OCI-LY1 (cell line): ENCODE results near the gene MORN3.

ENCODE experiments used
- H2AFZ ChIP-seq: fragments of 200-600 bp; sonication (generic), shearing (Covaris generic); 2 replicates; pipeline ENCODE4 v1.6.0; 2014; ENCODE audit warnings: antibody characterized with exemption, mild to moderate bottlenecking, low read length
- H3F3A ChIP-seq: fragments of 200-600 bp; sonication (generic), shearing (Covaris generic); 2 replicates; pipeline ENCODE4 v1.6.0; 2014; ENCODE audit warnings: mild to moderate bottlenecking, antibody characterized with exemption, low read length, moderate library complexity; ENCODE audit not compliant: insufficient read depth
- H3K27ac ChIP-seq: fragments of 200-600 bp; sonication (generic); 2 replicates; pipeline ENCODE4 v1.5.1; 2014; ENCODE audit warnings: low read length, mixed run types, mild to moderate bottlenecking, low read depth; ENCODE audit not compliant: poor library complexity, severe bottlenecking
- H3K27me3 ChIP-seq: fragments of 200-600 bp; sonication (generic); 2 replicates; pipeline ENCODE4 v1.6.0; 2014; ENCODE audit warnings: antibody characterized with exemption, mild to moderate bottlenecking, low read length, moderate library complexity; ENCODE audit not compliant: insufficient read depth
- H3K36me3 ChIP-seq: fragments of 200-600 bp; sonication (generic); 2 replicates; pipeline ENCODE4 v1.6.1; 2014; ENCODE audit warnings: mild to moderate bottlenecking, antibody characterized with exemption, low read length, moderate library complexity, mixed read lengths; ENCODE audit not compliant: insufficient read depth
- H3K4me1 ChIP-seq: fragments of 200-600 bp; sonication (generic); 2 replicates; pipeline ENCODE4 v1.5.1; 2014; ENCODE audit warnings: mild to moderate bottlenecking, low read length, moderate library complexity; ENCODE audit not compliant: insufficient read depth, severe bottlenecking
- H3K4me2 ChIP-seq: fragments of 200-600 bp; sonication (generic), shearing (Covaris generic); 2 replicates; pipeline ENCODE4 v1.6.1; 2014; ENCODE audit warnings: low read length
- H3K4me3 ChIP-seq: fragments of 200-600 bp; sonication (generic); 2 replicates; pipeline ENCODE4 v1.5.1; 2014; ENCODE audit warnings: low read length, low read depth, mild to moderate bottlenecking, mixed read lengths; ENCODE audit not compliant: poor library complexity, severe bottlenecking
- H3K79me2 ChIP-seq: fragments of 200-600 bp; shearing (Covaris generic); 2 replicates; pipeline ENCODE4 v1.6.1; 2016; ENCODE audit warnings: mixed run types, low read length, mixed read lengths; ENCODE audit not compliant: insufficient read depth
- H3K9ac ChIP-seq: fragments of 200-600 bp; sonication (generic), shearing (Covaris generic); 2 replicates; pipeline ENCODE4 v1.6.1; 2014; ENCODE audit warnings: mild to moderate bottlenecking, low read length, mixed read lengths
- H3K9me2 ChIP-seq: fragments of 200-600 bp; sonication (generic), shearing (Covaris generic); 2 replicates; pipeline ENCODE4 v1.6.1; 2014; ENCODE audit warnings: low read depth, mild to moderate bottlenecking, low read length, mixed read lengths
- H3K9me3 ChIP-seq: fragments of 200-600 bp; shearing (Covaris generic); 2 replicates; pipeline ENCODE4 v1.6.1; 2014; ENCODE audit warnings: low read length, mixed read lengths
- H4K20me1 ChIP-seq: fragments of 200-600 bp; sonication (generic), shearing (Covaris generic); 2 replicates; pipeline ENCODE4 v1.6.0; 2016; ENCODE audit warnings: mild to moderate bottlenecking, low read length; ENCODE audit not compliant: insufficient read depth
- CTCF ChIP-seq: fragments of 200-600 bp; sonication (generic), shearing (Covaris generic); IDR thresholded peaks from 2 replicates; pipeline ENCODE4 v1.5.1; 2017; ENCODE audit warnings: mild to moderate bottlenecking, antibody characterized with exemption, low read length, moderate library complexity, mixed read lengths
- EZH2 ChIP-seq: fragments of 200-600 bp; sonication (generic), shearing (Covaris generic); IDR thresholded peaks from 2 replicates; pipeline ENCODE4 v1.8.0; 2017; ENCODE audit warnings: borderline replicate concordance, mixed run types, mild to moderate bottlenecking, antibody characterized with exemption, low read length, moderate library complexity, mixed read lengths

The MORN3 gene

GRCh38 chr12:121669521-121669900 lies at the start of gene MORN3:
Gene MORN3 (minus strand): TSS chr12:121669654. CDS start chr12:121669483, 171 bp downstream.
- Histone ChIP-seq H4K20me1 (no peaks in the 10 kb centered on the region), H3K9me2 (no peaks in the 10 kb centered on the region), H2AFZ (no peak within 1 kb of the TSS), H3K4me1 (peaks cover 38% of the 10 kb centered on the region), H3K9ac (no peak within 1 kb of the TSS), H3K36me3 (peaks cover 22% of the 10 kb centered on the region), H3K27me3 (no peaks in the 10 kb centered on the region), H3K27ac (no peak within 1 kb of the TSS), H3F3A (0 out of 2 replicates have a peak, but pooled peaks cover 4% of the 10 kb centered on the region), H3K79me2 (peaks cover 4% of the 10 kb centered on the region; the same call in 1 of the 2 replicates), H3K4me2 (no peak within 1 kb of the TSS), H3K9me3 (no peaks in the 10 kb centered on the region), H3K4me3 (no peak within 1 kb of the TSS)
- TF ChIP-seq EZH2 (no peak), CTCF (no peak)

GRCh38 chr12:121718653-121719239 lies 49.3 kb upstream of the MORN3 start:
- H3K79me2 ChIP-seq, result peaks cover under 1% of the 10 kb centered on the region; the same call in 1 of the 2 replicates
- H3F3A ChIP-seq, result no peaks in the 10 kb centered on the region; the same call in 1 of the 2 replicates

GRCh38 chr12:121717041-121717699 lies 47.7 kb upstream of the MORN3 start:
- Histone ChIP-seq H3K27me3 (no peaks in the 10 kb centered on the region), H3K27ac (no peak overlapping the region), H3K4me2 (no peak overlapping the region), H3F3A (no peaks in the 10 kb centered on the region), H2AFZ (no peak overlapping the region), H3K9me2 (no peaks in the 10 kb centered on the region), H3K9ac (no peak overlapping the region), H3K36me3 (peaks cover 6% of the 10 kb centered on the region; the same call in 1 of the 2 replicates), H3K9me3 (no peaks in the 10 kb centered on the region), H3K79me2 (peaks cover 7% of the 10 kb centered on the region; the same call in 1 of the 2 replicates), H4K20me1 (no peaks in the 10 kb centered on the region), H3K4me3 (no peak overlapping the region), H3K4me1 (peaks cover 13% of the 10 kb centered on the region)
- TF ChIP-seq CTCF, result no peak
- no peak for TF ChIP-seq EZH2

More at GRCh38 chr12:121718653-121719239, 49.3 kb upstream of the MORN3 start:
- no peak overlapping the region for H3K4me2 ChIP-seq
- no peak overlapping the region for H3K9ac ChIP-seq
- no peaks in the 10 kb centered on the region for H3K27me3 ChIP-seq
- no peak overlapping the region for H3K4me3 ChIP-seq
- H2AFZ ChIP-seq, result no peak overlapping the region
- no peak for TF ChIP-seq EZH2
- no peak for TF ChIP-seq CTCF
- no peaks in the 10 kb centered on the region for H4K20me1 ChIP-seq
- H3K27ac ChIP-seq, result no peak overlapping the region
- no peaks in the 10 kb centered on the region for H3K9me2 ChIP-seq
- no peaks in the 10 kb centered on the region for H3K9me3 ChIP-seq
- peaks cover 6% of the 10 kb centered on the region; the same call in 1 of the 2 replicates for H3K36me3 ChIP-seq
- peaks cover 7% of the 10 kb centered on the region for H3K4me1 ChIP-seq
